Measurements from ENCODE around the gene ZACN.
"Not testable (repeated sequence)": the region's sequence is repeated elsewhere in the genome, so short reads cannot be mapped to it uniquely, and the experiment has no call there.

The ZACN gene

DNA sequence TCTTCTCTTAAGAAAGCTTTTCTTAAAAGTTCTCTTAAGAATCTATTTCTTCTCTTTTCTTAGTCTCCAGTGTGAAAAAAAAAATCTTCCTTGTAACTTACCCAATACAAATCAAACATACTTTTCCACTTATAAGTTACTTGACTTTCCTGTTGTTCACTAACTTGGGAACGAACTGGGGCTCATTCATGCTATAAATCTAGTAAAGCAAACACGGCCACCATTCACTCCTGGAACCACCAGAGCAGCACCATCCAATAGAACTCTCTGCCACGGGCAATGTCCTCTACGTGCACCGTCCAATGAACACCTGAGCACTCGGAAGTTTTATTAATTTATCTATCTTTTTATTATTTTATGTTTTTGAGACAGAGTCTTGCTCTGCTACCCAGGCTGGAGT is 27.4 kb upstream of the ZACN start:
- DNase-seq (ENCODE audit: extremely low spot score, insufficient read length, low read depth) = no peak
- no peak for FAIRE-seq

DNA sequence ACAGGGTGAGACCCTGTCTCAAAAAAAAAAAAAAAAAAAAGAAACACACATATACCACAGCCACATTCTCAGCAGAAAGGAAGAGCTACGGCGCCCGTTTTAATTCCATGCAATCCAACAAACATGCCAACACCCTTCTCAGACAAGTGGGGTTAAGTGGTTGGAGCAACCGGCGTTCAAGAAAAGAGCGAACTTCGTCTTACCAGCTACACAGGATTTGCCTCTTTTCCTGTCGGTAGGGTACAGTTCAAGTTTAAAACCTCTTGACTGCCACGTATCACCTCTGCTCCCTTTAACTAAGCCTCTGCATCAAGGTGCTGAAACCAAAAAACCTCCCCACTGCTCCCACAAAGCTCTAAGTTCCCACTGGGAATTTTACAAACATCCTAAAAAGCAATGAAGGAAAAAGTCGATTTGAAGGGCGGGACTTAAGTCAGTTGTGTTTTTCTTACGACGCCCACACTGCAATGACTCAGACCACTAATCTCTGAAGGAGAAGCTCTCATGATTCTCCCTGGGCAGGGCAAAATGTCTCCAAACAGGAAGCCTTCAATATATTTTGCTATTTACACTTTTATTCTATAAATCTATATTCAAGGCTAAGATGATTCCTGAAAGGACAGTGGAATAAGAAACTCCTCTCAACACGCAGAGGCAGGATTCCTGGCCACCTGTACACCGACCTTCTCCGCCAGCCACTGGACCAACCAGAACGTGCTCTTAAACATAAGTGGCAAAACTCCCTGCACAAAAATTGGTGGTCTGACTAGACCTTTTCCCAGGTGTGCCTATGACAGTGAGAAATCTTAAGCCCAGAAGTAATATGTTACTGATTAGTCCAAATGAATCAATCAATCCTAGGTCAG is 25.5 kb upstream of the ZACN start:
- no peak for FAIRE-seq
- DNase-seq (ENCODE audit: extremely low spot score, insufficient read length, low read depth) = no peak

DNA sequence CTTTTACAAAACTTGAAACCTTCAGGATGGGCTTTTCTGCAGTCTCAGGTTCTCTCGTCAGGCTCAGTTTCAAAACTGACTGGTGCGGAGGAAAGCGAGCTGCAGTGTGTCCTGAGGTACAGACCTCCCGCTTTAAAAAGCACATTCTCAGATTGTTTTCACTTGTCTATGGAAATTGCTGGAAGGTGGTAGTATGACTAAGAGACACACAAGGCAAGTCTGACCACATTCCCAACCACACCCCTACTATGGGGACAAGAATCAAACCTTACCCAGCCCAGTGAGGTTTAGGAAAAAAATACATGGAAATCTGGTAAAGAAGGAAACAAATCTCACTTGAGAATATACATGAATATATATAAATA is 24.9 kb upstream of the ZACN start:
- no peak for FAIRE-seq
- DNase-seq (ENCODE audit: extremely low spot score, insufficient read length, low read depth) = no peak

DNA sequence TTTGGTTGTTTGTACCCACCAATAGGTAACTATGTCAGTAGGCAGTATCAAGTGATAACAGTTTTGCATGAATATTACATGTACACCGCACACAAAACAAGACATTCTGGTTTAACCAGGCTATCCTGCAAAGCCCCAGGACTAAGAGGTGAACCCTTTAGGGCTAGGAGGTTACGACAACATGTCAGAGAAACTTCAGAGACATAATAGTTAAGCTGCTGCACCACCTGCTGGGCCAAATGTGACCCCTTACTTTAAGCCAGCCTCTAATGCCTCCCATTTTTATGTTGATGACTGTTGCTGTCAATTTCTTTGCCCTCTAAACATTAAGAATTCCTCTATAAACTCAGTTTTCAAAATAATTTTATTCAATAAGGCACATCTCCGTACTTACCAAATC is 22.1 kb upstream of the ZACN start:
- DNase-seq (ENCODE audit: extremely low spot score, insufficient read length, low read depth) = no peak
- no peak for FAIRE-seq

DNA sequence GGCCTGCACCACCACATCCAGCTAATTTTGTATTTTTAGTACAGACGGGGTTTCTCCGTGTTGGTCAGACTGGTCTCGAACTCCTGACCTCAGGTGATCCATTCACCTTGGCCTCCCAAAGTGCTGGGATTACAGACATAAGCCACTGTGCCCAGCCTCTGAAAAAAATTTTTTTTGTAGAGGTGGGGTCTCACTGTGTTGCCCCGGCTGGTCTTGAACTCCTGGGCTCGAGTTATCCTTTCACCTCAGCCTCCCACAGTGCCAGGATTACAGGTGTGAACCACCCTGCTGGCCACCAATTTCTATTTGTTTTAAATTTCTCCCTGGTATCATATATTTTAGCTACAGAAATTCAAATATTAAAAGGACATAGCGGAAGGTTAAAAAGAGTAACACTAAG is 20.7 kb upstream of the ZACN start:
- not testable (repeated sequence) for FAIRE-seq; DNase-seq (ENCODE audit: extremely low spot score, insufficient read length, low read depth)

DNA sequence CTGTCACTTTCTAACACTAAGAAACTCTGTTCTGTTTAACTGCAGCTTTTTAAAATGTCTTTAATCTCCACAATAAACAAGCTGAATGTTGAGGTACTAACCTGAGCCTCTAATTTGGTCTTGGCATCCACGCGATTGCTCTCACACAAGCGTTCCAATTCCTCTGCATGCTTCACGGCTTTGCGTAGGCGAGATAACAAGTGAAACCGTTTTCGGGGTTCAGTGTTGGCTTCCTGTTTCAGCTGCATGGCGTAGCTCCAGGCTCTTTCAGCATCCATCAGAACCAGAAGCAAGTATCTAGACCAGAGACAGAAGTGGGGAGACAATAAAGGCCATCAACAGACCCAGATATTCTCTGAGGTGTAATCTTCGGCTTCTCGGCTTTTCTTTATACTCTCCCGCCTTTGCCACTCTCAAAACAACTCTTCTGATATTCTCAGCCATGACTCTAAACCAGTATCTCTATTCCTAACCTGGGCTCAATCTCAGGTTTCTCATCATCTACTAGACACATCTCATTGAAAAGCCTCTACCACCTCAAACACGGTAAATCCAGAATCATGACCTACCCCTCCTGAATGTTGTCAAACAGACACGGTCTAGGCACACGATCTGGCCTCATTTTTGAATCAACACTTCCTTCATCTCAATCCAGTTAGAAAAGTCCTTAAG is 15.0 kb upstream of the ZACN start:
- DNase-seq (ENCODE audit: extremely low spot score, insufficient read length, low read depth) = no peak
- peak; percentile 89 for FAIRE-seq

DNA sequence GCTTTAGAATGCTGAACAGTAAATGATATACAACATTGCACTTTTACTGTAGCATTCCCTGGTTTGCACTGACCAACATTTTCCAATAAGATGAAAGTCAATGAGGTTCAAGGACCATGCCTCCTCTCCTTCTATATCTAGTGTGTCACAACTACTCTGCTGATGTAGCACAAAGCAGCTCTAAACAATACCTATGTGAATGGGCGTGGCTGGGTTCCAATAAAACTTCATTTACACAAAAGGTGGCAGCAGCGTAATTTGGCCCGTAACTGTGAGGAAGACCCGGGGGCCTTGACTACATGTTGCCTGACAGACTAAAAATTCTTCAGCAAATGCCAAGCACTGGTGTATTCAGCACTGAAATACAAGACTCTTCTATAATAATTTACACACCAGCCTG is 13.2 kb upstream of the ZACN start:
- no peak for FAIRE-seq

DNA sequence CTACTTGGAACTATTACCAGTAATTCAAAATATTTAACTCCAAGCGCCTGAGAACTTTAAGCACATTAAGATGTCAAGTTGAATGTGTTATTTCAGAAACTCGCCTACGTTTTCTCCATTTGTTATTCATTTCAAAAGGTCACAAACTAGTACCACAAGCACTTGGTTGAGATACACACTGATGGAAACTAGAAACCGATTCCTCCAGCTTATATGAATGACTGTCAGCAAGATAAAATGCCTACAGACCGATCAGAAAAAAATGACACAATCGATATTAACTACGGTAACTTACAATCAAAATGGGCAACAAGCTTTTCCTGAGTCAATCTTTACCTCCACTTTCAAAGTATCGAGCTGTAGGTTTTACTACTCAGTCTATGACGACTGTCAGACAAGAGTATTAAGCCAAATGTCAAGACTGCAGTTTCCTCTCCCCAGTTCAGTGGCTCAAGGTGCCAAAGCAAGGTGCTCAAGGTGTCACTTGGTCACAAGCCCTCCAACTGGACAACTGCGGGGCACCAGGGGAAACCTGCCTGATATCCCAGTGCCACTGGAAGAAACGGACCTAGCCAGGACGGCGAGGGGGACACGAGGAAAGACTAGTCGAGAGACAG is 7.3 kb upstream of the ZACN start:
- FAIRE-seq = no peak
- no peak for DNase-seq (ENCODE audit: extremely low spot score, insufficient read length, low read depth)

More for the DNA sequence above, 13.2 kb upstream of the ZACN start:
- DNase-seq (ENCODE audit: extremely low spot score, insufficient read length, low read depth) = no peak

DNA sequence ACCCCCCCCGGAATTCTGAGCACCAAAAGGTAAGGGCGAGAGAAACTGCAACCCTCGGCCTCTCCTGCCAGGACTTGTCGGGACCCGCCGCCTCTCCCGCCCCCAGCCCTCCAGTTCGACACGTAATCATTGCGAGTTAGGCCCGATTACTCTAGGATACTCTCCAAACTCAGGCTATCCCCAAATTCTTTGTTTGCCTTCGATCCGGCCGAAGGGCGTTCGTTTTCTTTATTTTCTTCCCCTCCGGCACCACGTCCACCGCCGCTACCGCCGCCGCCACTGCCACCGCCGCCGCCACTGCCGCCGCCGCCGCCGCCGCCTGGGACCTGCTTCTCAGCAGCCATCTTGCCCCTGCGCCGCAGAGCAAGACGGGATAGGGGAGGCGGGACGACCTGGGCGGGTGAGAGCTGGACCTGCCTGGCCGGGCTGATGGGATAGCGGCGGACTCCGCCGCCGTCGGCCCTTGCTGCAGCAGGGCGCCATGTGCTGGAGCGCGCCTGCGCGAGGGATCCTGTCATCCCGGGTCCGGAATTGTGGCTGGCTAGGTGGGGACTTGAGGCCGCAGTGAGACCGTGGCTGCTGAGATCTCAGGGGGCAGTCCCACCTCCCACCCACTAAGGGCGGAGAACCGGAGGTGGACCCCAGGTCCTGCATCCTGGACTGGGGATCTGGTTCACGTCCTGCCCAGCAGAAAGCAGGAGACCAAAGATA is 6.7 kb upstream of the ZACN start, which contains the start of gene SRP68:
SRP68 (minus strand) TSS at position 370 of the 711 bp plus-strand sequence; CDS start at position 344, 26 bp downstream.
- DNase-seq (ENCODE audit: extremely low spot score, insufficient read length, low read depth) (peak; percentile 92), FAIRE-seq (peak; percentile 88)

DNA sequence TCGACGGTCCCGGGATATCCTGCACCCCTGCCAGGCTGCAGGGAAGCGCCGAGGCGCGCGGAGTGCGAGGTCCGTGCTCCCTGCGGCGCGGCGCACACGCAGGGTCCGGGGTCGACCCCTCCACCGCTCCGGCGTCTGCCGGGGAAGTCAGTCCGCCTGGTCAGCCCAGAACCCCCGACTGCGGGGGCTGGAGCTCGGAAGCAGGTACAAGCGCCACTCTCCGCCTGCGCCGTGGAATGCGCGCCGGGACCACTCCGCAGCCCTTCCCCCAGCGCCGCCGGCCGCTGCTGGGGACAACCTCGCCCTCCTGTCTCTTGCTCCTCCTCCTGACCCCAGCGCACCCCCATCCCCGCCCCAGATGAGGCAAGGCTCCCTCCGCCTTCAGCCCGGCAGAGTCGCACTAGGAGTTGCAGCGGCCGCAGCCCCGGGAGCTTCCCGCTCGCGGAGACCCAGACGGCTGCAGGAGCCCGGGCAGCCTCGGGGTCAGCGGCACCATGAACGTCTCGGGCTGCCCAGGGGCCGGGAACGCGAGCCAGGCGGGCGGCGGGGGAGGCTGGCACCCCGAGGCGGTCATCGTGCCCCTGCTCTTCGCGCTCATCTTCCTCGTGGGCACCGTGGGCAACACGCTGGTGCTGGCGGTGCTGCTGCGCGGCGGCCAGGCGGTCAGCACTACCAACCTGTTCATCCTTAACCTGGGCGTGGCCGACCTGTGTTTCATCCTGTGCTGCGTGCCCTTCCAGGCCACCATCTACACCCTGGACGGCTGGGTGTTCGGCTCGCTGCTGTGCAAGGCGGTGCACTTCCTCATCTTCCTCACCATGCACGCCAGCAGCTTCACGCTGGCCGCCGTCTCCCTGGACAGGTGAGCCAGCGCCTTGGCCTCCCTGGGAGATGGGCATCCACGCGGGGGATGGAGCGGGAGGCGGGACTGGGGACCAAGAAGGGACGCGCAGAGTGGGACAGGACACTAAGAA is 4.3 kb upstream of the ZACN start, which contains the start of gene GALR2:
GALR2 (plus strand) TSS at position 392 of the 974 bp plus-strand sequence; CDS start at position 495, 103 bp downstream.
- DNase-seq (ENCODE audit: extremely low spot score, insufficient read length, low read depth) = no peak
- no peak for FAIRE-seq

DNA sequence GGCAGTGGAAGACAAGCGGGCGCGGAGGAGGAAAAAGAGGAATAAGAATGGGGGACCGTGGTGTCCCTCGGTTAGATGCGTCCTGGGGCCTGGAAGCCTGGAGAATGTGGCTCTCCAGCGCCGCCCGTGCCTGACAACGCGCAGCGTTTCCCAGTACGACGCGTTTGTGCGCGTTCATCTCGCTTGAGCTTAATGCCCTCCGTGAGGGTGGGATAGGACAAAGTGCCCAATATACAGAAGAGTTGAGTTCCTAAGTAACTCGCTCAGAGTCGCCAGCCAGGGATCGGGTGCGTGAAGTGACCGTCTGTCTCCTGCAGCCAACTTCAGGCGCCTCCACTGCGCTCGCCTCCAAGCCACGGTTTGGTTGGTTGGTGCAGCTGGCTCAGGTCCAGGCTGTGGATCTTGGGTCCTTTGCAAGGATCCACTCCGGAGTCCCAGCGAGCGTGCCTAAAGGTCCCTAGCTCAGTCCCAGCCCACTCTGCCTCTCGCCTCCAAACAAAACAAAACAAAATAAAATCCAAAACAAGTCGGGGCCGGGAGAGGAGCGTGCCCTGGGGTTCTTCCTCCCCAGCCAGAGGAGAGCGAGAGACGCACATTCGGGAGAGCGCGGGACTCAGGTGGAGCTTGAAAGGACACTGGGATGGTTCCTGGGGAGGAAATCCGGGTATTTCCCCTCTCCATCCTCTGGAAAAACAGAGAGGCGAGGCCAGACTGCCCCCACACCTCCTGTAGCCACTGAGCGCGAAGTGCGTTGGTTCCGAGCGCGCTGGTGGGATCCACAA is 3.4 kb upstream of the ZACN start:
- DNase-seq (ENCODE audit: extremely low spot score, insufficient read length, low read depth) = no peak
- FAIRE-seq = no peak

DNA sequence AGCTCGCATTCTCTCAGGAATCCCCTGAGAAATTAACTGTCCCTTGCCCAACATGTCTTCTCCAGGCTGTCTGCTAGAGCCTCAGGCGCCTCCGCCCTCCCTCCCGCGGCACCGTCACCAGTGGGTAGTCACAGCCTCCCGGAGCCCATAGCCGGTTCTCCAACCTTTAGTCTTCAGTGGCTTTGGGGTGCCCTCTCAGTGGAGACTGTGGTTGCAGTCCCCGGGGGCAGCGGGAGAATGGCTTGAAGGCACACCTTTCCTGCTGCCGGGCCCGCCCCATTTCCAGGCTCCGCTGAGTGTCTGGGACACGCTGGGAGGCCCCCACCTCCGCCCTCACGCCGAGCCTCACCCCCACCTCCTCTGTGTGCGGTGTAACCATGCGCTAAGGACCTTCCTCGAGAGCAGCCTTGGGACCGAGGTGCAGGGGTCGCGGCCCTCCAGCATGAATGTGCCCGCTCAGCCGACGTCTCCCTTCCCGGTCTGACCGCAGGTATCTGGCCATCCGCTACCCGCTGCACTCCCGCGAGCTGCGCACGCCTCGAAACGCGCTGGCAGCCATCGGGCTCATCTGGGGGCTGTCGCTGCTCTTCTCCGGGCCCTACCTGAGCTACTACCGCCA is 2.7 kb upstream of the ZACN start:
- FAIRE-seq (no peak), DNase-seq (ENCODE audit: extremely low spot score, insufficient read length, low read depth) (no peak)

DNA sequence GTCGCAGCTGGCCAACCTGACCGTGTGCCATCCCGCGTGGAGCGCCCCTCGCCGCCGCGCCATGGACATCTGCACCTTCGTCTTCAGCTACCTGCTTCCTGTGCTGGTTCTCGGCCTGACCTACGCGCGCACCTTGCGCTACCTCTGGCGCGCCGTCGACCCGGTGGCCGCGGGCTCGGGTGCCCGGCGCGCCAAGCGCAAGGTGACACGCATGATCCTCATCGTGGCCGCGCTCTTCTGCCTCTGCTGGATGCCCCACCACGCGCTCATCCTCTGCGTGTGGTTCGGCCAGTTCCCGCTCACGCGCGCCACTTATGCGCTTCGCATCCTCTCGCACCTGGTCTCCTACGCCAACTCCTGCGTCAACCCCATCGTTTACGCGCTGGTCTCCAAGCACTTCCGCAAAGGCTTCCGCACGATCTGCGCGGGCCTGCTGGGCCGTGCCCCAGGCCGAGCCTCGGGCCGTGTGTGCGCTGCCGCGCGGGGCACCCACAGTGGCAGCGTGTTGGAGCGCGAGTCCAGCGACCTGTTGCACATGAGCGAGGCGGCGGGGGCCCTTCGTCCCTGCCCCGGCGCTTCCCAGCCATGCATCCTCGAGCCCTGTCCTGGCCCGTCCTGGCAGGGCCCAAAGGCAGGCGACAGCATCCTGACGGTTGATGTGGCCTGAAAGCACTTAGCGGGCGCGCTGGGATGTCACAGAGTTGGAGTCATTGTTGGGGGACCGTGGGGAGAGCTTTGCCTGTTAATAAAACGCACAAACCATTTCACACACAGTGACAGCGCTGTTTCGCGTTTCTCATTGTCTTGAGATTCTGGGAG is 2.0 kb upstream of the ZACN start:
- FAIRE-seq = no peak
- no peak for DNase-seq (ENCODE audit: extremely low spot score, insufficient read length, low read depth)

DNA sequence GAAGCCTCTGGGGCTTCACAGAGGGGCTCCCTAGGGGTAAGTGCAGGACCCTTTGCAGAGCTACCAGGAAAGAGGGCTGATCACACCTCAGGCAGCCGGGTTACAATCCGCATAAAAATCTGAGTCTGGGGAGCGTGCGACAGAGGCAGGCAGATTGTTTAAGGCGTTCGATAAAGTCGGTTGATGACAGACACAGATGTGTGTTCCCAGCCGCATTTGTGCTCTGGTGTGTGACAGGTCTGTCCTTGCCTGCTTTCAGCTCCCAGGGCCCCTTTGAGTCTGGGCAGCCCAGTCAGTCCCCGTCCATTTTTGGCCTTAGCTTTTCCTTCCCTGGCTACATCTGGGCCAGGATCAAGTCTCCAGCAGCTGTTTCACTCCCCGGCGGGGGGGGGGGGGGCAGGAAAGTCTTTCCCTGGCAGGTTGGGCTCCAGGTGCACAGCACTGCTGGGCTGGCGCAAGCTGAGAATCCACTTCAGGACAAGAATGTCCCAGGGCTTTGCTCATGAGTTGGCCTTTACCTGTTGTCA is 1.3 kb upstream of the ZACN start:
- no peak for DNase-seq (ENCODE audit: extremely low spot score, insufficient read length, low read depth)

DNA sequence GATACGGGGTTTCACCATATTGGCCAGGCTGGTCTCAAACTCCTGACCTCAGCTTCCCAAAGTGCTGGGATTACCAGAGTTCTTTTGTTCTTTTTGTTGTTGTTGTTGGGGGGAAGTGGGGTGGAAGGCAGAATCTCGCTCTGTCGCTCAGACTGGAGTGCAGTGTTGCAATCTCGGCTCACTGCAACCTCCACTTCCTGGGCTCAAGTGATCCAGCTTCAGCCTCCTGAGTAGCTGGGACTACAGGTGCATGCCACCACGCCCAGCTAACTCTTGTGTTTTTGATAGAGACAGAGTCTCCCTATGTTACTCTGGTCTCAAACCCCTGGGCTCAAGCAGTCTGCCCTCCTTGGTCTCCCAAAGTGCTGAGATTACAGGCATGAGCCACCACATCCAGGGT is 612 bp upstream of the ZACN start:
- not testable (repeated sequence) for DNase-seq (ENCODE audit: extremely low spot score, insufficient read length, low read depth); FAIRE-seq

More for the DNA sequence above, 1.3 kb upstream of the ZACN start:
- no peak for FAIRE-seq

DNA sequence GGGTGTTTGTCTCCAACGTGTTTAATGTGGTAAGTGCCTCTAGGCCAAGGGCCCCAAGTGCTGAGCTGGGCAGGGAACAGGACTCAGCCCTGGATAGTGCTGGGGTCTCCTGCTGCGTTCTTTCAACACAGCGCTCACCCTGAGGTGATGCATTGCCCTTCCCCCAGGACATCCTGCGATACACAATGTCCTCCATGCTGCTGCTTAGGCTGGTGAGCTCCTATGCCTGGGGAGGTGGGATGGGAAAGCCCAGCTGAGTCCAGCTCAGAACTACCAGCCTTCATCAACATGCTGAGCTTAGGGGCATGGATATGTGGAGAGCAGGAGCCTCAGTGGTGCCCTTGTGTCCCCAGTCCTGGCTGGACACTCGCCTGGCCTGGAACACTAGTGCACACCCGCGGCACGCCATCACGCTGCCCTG is 563 bp downstream of the ZACN start:
- DNase-seq (ENCODE audit: extremely low spot score, insufficient read length, low read depth) = no peak
- FAIRE-seq = no peak

Data from GM18507 (cell line).